HG03045 (cell line): ENCODE data around the gene RBM33.
A peak's percentile ranks its signal among the peaks of the same experiment; 100 is the strongest.

Experiments used
- ATAC-seq: cut with Tn5 transposase; IDR thresholded peaks from one replicate; pipeline ENCODE4 v1.9.1; 2021; ENCODE audit warnings: mild to moderate bottlenecking, moderate library complexity; ENCODE audit not compliant: unreplicated experiment

Gene RBM33

GRCh38 chr7:155743177-155743576, 98.7 kb downstream of the RBM33 start:
- ATAC-seq = no peak

GRCh38 chr7:155744971-155745683, 100.7 kb downstream of the RBM33 start:
- no peak for ATAC-seq

GRCh38 chr7:155745737-155746136, 101.3 kb downstream of the RBM33 start:
- peak; percentile 17 for ATAC-seq

- peak; percentile 88 for ATAC-seq
Observed at GRCh38 chr7:155746188-155746587, 101.7 kb downstream of the RBM33 start.

GRCh38 chr7:155747209-155747608, 102.7 kb downstream of the RBM33 start:
- no peak for ATAC-seq

GRCh38 chr7:155749578-155749977, 105.1 kb downstream of the RBM33 start:
- no peak for ATAC-seq

- no peak for ATAC-seq
Observed at GRCh38 chr7:155750255-155751125, 106.0 kb downstream of the RBM33 start.

- no peak for ATAC-seq
Observed at GRCh38 chr7:155751409-155751808, 106.9 kb downstream of the RBM33 start.

GRCh38 chr7:155752756-155753445, 108.4 kb downstream of the RBM33 start:
- ATAC-seq = peak; percentile 67

- ATAC-seq = peak; percentile 1
Observed at GRCh38 chr7:155753446-155753965, 109.0 kb downstream of the RBM33 start.

GRCh38 chr7:155754165-155754564, 109.7 kb downstream of the RBM33 start:
- ATAC-seq = no peak

- ATAC-seq = no peak
Observed at GRCh38 chr7:155755026-155755425, 110.6 kb downstream of the RBM33 start.

GRCh38 chr7:155756322-155756721, 111.9 kb downstream of the RBM33 start:
- ATAC-seq = no peak

GRCh38 chr7:155758348-155758747, 113.9 kb downstream of the RBM33 start:
- no peak for ATAC-seq

- no peak for ATAC-seq
Observed at GRCh38 chr7:155759740-155760430, 115.4 kb downstream of the RBM33 start.

- ATAC-seq = no peak
Observed at GRCh38 chr7:155761162-155761561, 116.7 kb downstream of the RBM33 start.

GRCh38 chr7:155762036-155762435, 117.6 kb downstream of the RBM33 start:
- ATAC-seq = no peak

GRCh38 chr7:155762655-155763054, 118.2 kb downstream of the RBM33 start:
- ATAC-seq = no peak

GRCh38 chr7:155763122-155763521, 118.7 kb downstream of the RBM33 start:
- no peak for ATAC-seq

GRCh38 chr7:155763691-155764437, 119.4 kb downstream of the RBM33 start:
- peak; percentile 55 for ATAC-seq
